Stomach (tissue), 9 donors: Measurements from ENCODE around the gene CCDC12. TPM values are rescaled to one million over a fixed set of nuclear protein-coding genes. Genes with fewer than 3 reads are reported as not detected.

Source experiments
- DNase-seq, 2 donors: peaks; one replicate each; pipeline versions ENCODE4 v3.0.0 to v3.0.0-alpha.2; 2013 to 2019
- H3K27ac ChIP-seq, 5 donors: fragments of 200-600 bp in 4 of 5; sonication (generic) in 4 of 5; one replicate each; pipeline ENCODE4 v1.5.1; 2013 to 2019; ENCODE audit warnings: mild to moderate bottlenecking in 1 of 5, moderate library complexity in 1 of 5
- H3K27me3 ChIP-seq, 3 donors: fragments of 200-600 bp; sonication (generic); one replicate each; pipeline ENCODE4 v1.5.1; 2017 to 2019; ENCODE audit warnings: mixed run types in 1 of 3
- H3K36me3 ChIP-seq, 4 donors: fragments of 200-600 bp; sonication (generic); 1 replicate in 3 of 4; 2 replicates in 1 of 4; pipeline ENCODE4 v1.5.1; 2016 to 2019
- H3K4me1 ChIP-seq, 4 donors: fragments of 200-600 bp; sonication (generic); one replicate each; pipeline ENCODE4 v1.5.1; 2016 to 2019
- H3K4me3 ChIP-seq, 4 donors: fragments of 200-600 bp; sonication (generic) in 3 of 4; one replicate each; pipeline ENCODE4 v1.5.1; 2016 to 2019; ENCODE audit warnings: mild to moderate bottlenecking in 1 of 4
- H3K9me3 ChIP-seq, 4 donors: fragments of 200-600 bp; sonication (generic); one replicate each; pipeline ENCODE4 v1.5.1; 2016 to 2019
- EP300 ChIP-seq: sonication (generic); formaldehyde crosslinking; IDR thresholded peaks from one replicate; pipeline ENCODE4 v1.6.1; 2017; ENCODE audit warnings: antibody characterized with exemption
- POLR2A ChIP-seq, 4 donors: fragments of 450-650 bp; IDR thresholded peaks; one replicate each; pipeline ENCODE4 v1.6.1; 2016; ENCODE audit warnings: antibody characterized with exemption in 4 of 4, control low read depth in 2 of 4, mild to moderate bottlenecking in 1 of 4, moderate library complexity in 1 of 4
- POLR2AphosphoS5 ChIP-seq, 3 donors: sonication (generic); formaldehyde crosslinking; IDR thresholded peaks; one replicate each; pipeline ENCODE4 v1.6.1; 2016; ENCODE audit warnings: antibody characterized with exemption in 3 of 3
- WGBS, 5 donors: extraction: QIAGEN DNeasy Blood & Tissue Kit in 3 of 5; methylation state at CpG; one replicate each; pipeline versions ENCODE4 v1.1.5 to v1.1.7; 2013 to 2018; 5-methylcytosine and 5-hydroxymethylcytosine counted together
- intact Hi-C: fragments of 100-400 bp; cut with DNase I; formaldehyde crosslinking; loops from one replicate; pipeline ENCODE4 v1.15.1; 2023; ENCODE audit warnings: low total_unique reads
- polyA plus RNA-seq, 3 donors: library from polyadenylated mRNA; stranded (reverse); fragments of 200-250 nt; gene quantifications; one replicate each; pipeline ENCODE4 v1.2.3, GENCODE V29; 2013
- total RNA-seq, 5 donors: library from RNA; depleted of rRNA; stranded (reverse); fragments of >200 nt; gene quantifications; one replicate each; pipeline versions ENCODE4 v1.1.0 to v1.2.3, GENCODE V29; 2014 to 2016
- TF ChIP-seq, protein P1 (sequence below), 7 experiments: fragments of 450-650 bp in 4 of 7; fragments of 200-600 bp in 3 of 7; sonication (generic) in 3 of 7; IDR thresholded peaks; one replicate each; pipeline ENCODE4 v1.5.1; 2016 to 2019; ENCODE audit warnings: antibody characterized with exemption in 7 of 7, control low read depth in 2 of 7, mild to moderate bottlenecking in 1 of 7
- donor health status: healthy with polysubstance abuse.
- donor health status: Bipolar disorder and iron deficiency.
- donor health status: healthy.

The CCDC12 gene
- total and polyA plus RNA-seq, 8 donors: 2.9 to 88.7 (median 47.1) TPM

- intact Hi-C loops: no loop called here
- Histone ChIP-seq H3K4me1 (peaks cover 26 to 47% (median 35%) of the 10 kb centered on the region in 4 donors), H3K4me3 (no peak overlapping the region), H3K36me3 (no peaks in the 10 kb centered on the region), H3K27ac (no peak overlapping the region), H3K27me3 (peaks cover 0 to 49% (median 33%) of the 10 kb centered on the region in 3 donors), H3K9me3 (no peaks in the 10 kb centered on the region)
- no peak for DNase-seq
- WGBS, 5 donors: 49 to 58% (median 52%) methylated on average over 2 of the region's 2 CpGs
- TF ChIP-seq POLR2AphosphoS5 (IDR thresholded peaks at IDR 0.05) (no peak), EP300 (no peak), POLR2A (IDR thresholded peaks at IDR 0.05) (no peak)
- TF ChIP-seq, protein P1, sequence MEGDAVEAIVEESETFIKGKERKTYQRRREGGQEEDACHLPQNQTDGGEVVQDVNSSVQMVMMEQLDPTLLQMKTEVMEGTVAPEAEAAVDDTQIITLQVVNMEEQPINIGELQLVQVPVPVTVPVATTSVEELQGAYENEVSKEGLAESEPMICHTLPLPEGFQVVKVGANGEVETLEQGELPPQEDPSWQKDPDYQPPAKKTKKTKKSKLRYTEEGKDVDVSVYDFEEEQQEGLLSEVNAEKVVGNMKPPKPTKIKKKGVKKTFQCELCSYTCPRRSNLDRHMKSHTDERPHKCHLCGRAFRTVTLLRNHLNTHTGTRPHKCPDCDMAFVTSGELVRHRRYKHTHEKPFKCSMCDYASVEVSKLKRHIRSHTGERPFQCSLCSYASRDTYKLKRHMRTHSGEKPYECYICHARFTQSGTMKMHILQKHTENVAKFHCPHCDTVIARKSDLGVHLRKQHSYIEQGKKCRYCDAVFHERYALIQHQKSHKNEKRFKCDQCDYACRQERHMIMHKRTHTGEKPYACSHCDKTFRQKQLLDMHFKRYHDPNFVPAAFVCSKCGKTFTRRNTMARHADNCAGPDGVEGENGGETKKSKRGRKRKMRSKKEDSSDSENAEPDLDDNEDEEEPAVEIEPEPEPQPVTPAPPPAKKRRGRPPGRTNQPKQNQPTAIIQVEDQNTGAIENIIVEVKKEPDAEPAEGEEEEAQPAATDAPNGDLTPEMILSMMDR (IDR thresholded peaks at IDR 0.05): no peak
Measured at GRCh38 chr3:46878781-46879436, 97.6 kb downstream of the CCDC12 start.

DNA sequence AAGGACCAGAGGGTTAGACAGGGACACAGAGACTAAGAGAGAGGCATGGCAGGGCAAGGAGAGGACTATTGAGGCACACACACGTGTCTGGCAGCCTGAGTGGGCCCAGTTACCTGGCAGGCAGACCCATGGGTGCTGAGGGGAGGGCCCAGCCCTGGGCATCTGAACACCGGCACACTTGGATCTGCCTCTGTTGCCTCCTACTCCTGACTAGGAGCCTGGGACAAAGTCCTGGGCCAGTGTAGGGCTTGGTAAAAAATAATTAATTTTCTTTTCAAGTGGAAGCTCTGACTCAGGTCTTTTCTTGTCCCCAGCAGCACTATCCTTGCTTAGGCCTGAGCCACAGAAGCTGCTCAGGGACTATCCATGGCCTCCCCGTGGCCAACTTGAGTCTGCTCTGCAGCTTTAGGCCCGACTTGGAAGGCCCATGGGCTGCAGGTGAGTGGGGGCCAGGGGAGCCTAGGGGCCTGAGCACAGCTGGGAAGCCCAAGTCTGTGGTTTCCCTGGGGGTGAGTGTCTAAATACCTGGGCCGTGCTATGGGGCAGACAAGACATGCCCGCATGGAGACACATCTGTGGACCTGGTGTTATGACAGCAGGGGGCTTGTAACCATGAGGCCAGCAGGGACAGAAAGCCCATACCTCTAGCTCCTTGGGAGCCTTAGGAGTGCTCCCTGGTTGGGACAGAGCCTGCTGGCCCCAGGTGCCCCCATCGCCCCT is 99.0 kb downstream of the CCDC12 start, which contains the start of gene PTH1R:
TSS of gene PTH1R (plus strand) at position 316 of the 720 bp plus-strand sequence. CDS start 5,839 bp downstream, outside the sequence.
- Histone ChIP-seq H3K36me3 (no peaks in the 10 kb centered on the region), H3K9me3 (no peaks in the 10 kb centered on the region), H3K27ac (no peak within 1 kb of the TSS), H3K4me1 (peaks cover 15 to 43% (median 24%) of the 10 kb centered on the region in 4 donors), H3K27me3 (peaks cover 0 to 35% (median 20%) of the 10 kb centered on the region in 3 donors), H3K4me3 (no peak within 1 kb of the TSS)
- TF ChIP-seq, protein P1 (IDR thresholded peaks at IDR 0.05): no peak
- TF ChIP-seq POLR2A (IDR thresholded peaks at IDR 0.05) (no peak), POLR2AphosphoS5 (IDR thresholded peaks at IDR 0.05) (no peak), EP300 (no peak)
- 82 to 92% (median 82%) methylated on average over 4 to 7 of the region's 7 CpGs for WGBS, 5 donors
- no peak for DNase-seq
- intact Hi-C loops: no loop called here

GRCh38 chr3:46876313-46877300 is 99.9 kb downstream of the CCDC12 start:
- Histone ChIP-seq H3K4me3 (no peak overlapping the region), H3K4me1 (peaks cover 5 to 33% (median 15%) of the 10 kb centered on the region in 4 donors), H3K36me3 (no peaks in the 10 kb centered on the region), H3K27ac (no peak overlapping the region), H3K27me3 (peaks cover 0 to 26% (median 10%) of the 10 kb centered on the region in 3 donors), H3K9me3 (no peaks in the 10 kb centered on the region)
- no peak for TF ChIP-seq POLR2AphosphoS5 (IDR thresholded peaks at IDR 0.05)
- no peak for TF ChIP-seq POLR2A (IDR thresholded peaks at IDR 0.05)
- TF ChIP-seq, protein P1 (IDR thresholded peaks at IDR 0.05): no peak
- no peak for TF ChIP-seq EP300
- WGBS, 5 donors: 80 to 88% (median 86%) methylated on average over 7 to 10 of the region's 10 CpGs
- intact Hi-C loops: no loop called here
- DNase-seq: no peak

DNA sequence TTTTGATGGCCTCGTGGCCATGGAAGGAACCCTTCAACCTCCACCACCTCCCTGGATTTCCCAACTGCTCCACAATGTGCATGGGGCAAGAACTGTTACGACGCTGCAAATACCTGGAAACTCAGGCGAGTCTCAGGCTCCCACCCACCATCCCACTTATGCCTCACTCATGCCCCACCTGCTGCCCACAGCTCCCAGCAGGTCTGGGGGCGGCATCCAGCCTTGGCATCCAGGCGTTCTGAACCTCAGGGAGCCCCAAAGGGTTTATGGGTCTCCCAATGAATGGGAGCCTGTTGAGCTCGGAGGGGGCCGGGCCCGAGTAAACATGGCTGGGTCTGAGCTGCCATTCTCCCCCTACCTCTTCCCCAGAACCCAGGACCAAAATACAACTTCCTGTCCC is 101.0 kb downstream of the CCDC12 start:
- no peak for DNase-seq
- no peak overlapping the region for H3K27ac ChIP-seq
- 87 to 94% (median 91%) methylated on average over 5 to 9 of the region's 9 CpGs for WGBS, 5 donors
- intact Hi-C loops: no loop called here
- H3K4me1 ChIP-seq: peaks cover 0 to 28% (median 11%) of the 10 kb centered on the region in 4 donors
- TF ChIP-seq, protein P1 (IDR thresholded peaks at IDR 0.05): no peak
- TF ChIP-seq POLR2A (IDR thresholded peaks at IDR 0.05): no peak
- TF ChIP-seq POLR2AphosphoS5 (IDR thresholded peaks at IDR 0.05): no peak
- TF ChIP-seq EP300: no peak
- H3K36me3 ChIP-seq: no peaks in the 10 kb centered on the region
- H3K9me3 ChIP-seq: no peaks in the 10 kb centered on the region
- peaks cover 0 to 15% (median 0%) of the 10 kb centered on the region in 3 donors for H3K27me3 ChIP-seq
- H3K4me3 ChIP-seq: no peak overlapping the region
